ENCODE results near the gene ASPHD1. TPM values are rescaled to one million over a fixed set of nuclear protein-coding genes. Genes with fewer than 3 reads are reported as not detected.
"Not testable (repeated sequence)": the region's sequence is repeated elsewhere in the genome, so short reads cannot be mapped to it uniquely, and the experiment has no call there.

The ASPHD1 gene
- total RNA-seq, 6 experiments from 2014 or later, result 5.1 to 15.9 (median 14.1) TPM

- Mint-ChIP-seq H3K36me3 (ENCODE audit: low read depth) (peaks cover 4% of the 10 kb centered on the region; the same call in 1 of the 2 replicates), H3K27me3 (ENCODE audit: insufficient read depth) (no peaks in the 10 kb centered on the region; the same call in 1 of the 2 replicates), H3K27ac (no peak overlapping the region), H3K4me1 (ENCODE audit: low read depth) (peaks cover 26% of the 10 kb centered on the region), H3K4me3 (no peak overlapping the region), H3K9me3 (no peaks in the 10 kb centered on the region)
- no peak for DNase-seq
- no peak for TF ChIP-seq CTCF (IDR thresholded peaks at IDR 0.05)
Measured at GRCh38 chr16:29905668-29906067, 5.4 kb downstream of the ASPHD1 start.

GRCh38 chr16:29906520-29907244 lies 6.4 kb downstream of the ASPHD1 start:
- Mint-ChIP-seq H3K4me1 (ENCODE audit: low read depth) (peaks cover 25% of the 10 kb centered on the region), H3K27me3 (ENCODE audit: insufficient read depth) (no peaks in the 10 kb centered on the region; the same call in 1 of the 2 replicates), H3K27ac (no peak overlapping the region), H3K9me3 (no peaks in the 10 kb centered on the region), H3K4me3 (no peak overlapping the region), H3K36me3 (ENCODE audit: low read depth) (peaks cover 4% of the 10 kb centered on the region; the same call in 1 of the 2 replicates)
- no peak for DNase-seq
- no peak for TF ChIP-seq CTCF (IDR thresholded peaks at IDR 0.05)

GRCh38 chr16:29907973-29908372 lies 7.7 kb downstream of the ASPHD1 start:
- no peak for DNase-seq
- no peak for TF ChIP-seq CTCF (IDR thresholded peaks at IDR 0.05)
- H3K27ac Mint-ChIP-seq, result no peak overlapping the region
- H3K4me3 Mint-ChIP-seq, result no peak overlapping the region
- H3K27me3 Mint-ChIP-seq (ENCODE audit: insufficient read depth), result no peaks in the 10 kb centered on the region; the same call in 1 of the 2 replicates
- peaks cover 8% of the 10 kb centered on the region; the same call in 1 of the 2 replicates for H3K36me3 Mint-ChIP-seq (ENCODE audit: low read depth)
- H3K9me3 Mint-ChIP-seq, result no peaks in the 10 kb centered on the region
- H3K4me1 Mint-ChIP-seq (ENCODE audit: low read depth), result peaks cover 19% of the 10 kb centered on the region

- H3K27me3 Mint-ChIP-seq (ENCODE audit: insufficient read depth), result no peaks in the 10 kb centered on the region; the same call in 1 of the 2 replicates
- H3K9me3 Mint-ChIP-seq, result no peaks in the 10 kb centered on the region
- TF ChIP-seq CTCF (IDR thresholded peaks at IDR 0.05), result no peak
- no peak for DNase-seq
- H3K27ac Mint-ChIP-seq, result no peak overlapping the region
- H3K4me1 Mint-ChIP-seq (ENCODE audit: low read depth), result peaks cover 14% of the 10 kb centered on the region
- H3K4me3 Mint-ChIP-seq, result no peak overlapping the region
- H3K36me3 Mint-ChIP-seq (ENCODE audit: low read depth), result peaks cover 14% of the 10 kb centered on the region; the same call in 1 of the 2 replicates
Measured at GRCh38 chr16:29908719-29909220, 8.5 kb downstream of the ASPHD1 start.

GRCh38 chr16:29909391-29909790 lies 9.1 kb downstream of the ASPHD1 start:
- no peak for DNase-seq
- peaks cover 14% of the 10 kb centered on the region; the same call in 1 of the 2 replicates for H3K36me3 Mint-ChIP-seq (ENCODE audit: low read depth)
- no peak overlapping the region for H3K4me3 Mint-ChIP-seq
- no peaks in the 10 kb centered on the region for H3K9me3 Mint-ChIP-seq
- no peaks in the 10 kb centered on the region; the same call in 1 of the 2 replicates for H3K27me3 Mint-ChIP-seq (ENCODE audit: insufficient read depth)
- TF ChIP-seq CTCF (IDR thresholded peaks at IDR 0.05), result no peak
- H3K27ac Mint-ChIP-seq, result peak overlapping the region; percentile 66
- H3K4me1 Mint-ChIP-seq (ENCODE audit: low read depth), result peaks cover 14% of the 10 kb centered on the region

GRCh38 chr16:29909851-29910250 lies 9.6 kb downstream of the ASPHD1 start:
- peaks cover 14% of the 10 kb centered on the region for H3K4me1 Mint-ChIP-seq (ENCODE audit: low read depth)
- H3K27ac Mint-ChIP-seq, result peak overlapping the region; percentile 66
- H3K27me3 Mint-ChIP-seq (ENCODE audit: insufficient read depth); H3K4me3 Mint-ChIP-seq; DNase-seq; H3K9me3 Mint-ChIP-seq: not testable (repeated sequence)
- H3K36me3 Mint-ChIP-seq (ENCODE audit: low read depth), result peaks cover 14% of the 10 kb centered on the region; the same call in 1 of the 2 replicates
